HEK293T (cell line): ENCODE data around the gene SLC19A3.

Source experiments
- ARNT ChIP-seq: fragments of 450-650 bp; IDR thresholded peaks from 2 replicates; pipeline ENCODE4 v1.6.1; 2017; ENCODE audit warnings: mild to moderate bottlenecking
- BHLHE40 ChIP-seq: fragments of 450-650 bp; IDR thresholded peaks from 2 replicates; pipeline ENCODE4 v1.6.1; 2016; ENCODE audit warnings: mild to moderate bottlenecking, moderate library complexity, borderline replicate concordance
- ELF4 ChIP-seq: fragments of 450-650 bp; IDR thresholded peaks from 2 replicates; pipeline ENCODE4 v1.6.1; 2017; ENCODE audit warnings: antibody characterized with exemption
- FOXA1 ChIP-seq: fragments of 450-650 bp; IDR thresholded peaks from 2 replicates; pipeline ENCODE4 v1.6.1; 2016; ENCODE audit warnings: mild to moderate bottlenecking
- FOXK2 ChIP-seq: fragments of 450-650 bp; IDR thresholded peaks from 2 replicates; pipeline ENCODE4 v1.6.1; 2016; ENCODE audit warnings: mild to moderate bottlenecking
- FOXM1 ChIP-seq: fragments of 450-650 bp; IDR thresholded peaks from 2 replicates; pipeline ENCODE4 v1.6.1; 2017; ENCODE audit warnings: mild to moderate bottlenecking, borderline replicate concordance
- HDGF ChIP-seq: fragments of 450-650 bp; IDR thresholded peaks from 2 replicates; pipeline ENCODE4 v1.6.1; 2017; ENCODE audit warnings: antibody characterized with exemption, borderline replicate concordance
- L3MBTL2 ChIP-seq: fragments of 450-650 bp; conservative IDR thresholded peaks from 2 replicates; pipeline ENCODE4 v1.6.1; 2016; ENCODE audit warnings: mild to moderate bottlenecking
- LEF1 ChIP-seq: fragments of 450-650 bp; IDR thresholded peaks from 2 replicates; pipeline ENCODE4 v1.6.1; 2017; ENCODE audit warnings: mild to moderate bottlenecking, borderline replicate concordance
- NFRKB ChIP-seq: fragments of 450-650 bp; IDR thresholded peaks from 2 replicates; pipeline ENCODE4 v1.6.1; 2016; ENCODE audit warnings: mild to moderate bottlenecking, moderate library complexity
- SP1 ChIP-seq: fragments of 450-650 bp; IDR thresholded peaks from 2 replicates; pipeline ENCODE4 v1.6.1; 2017
- SUZ12 ChIP-seq: fragments of 450-650 bp; IDR thresholded peaks from 2 replicates; pipeline ENCODE4 v1.6.1; 2016; ENCODE audit warnings: mild to moderate bottlenecking
- TARDBP ChIP-seq: fragments of 450-650 bp; IDR thresholded peaks from 2 replicates; pipeline ENCODE4 v1.6.1; 2016
- ZNF384 ChIP-seq: fragments of 450-650 bp; IDR thresholded peaks from 2 replicates; pipeline ENCODE4 v1.6.1; 2016

- TF ChIP-seq FOXK2 (no peak), HDGF (no peak), FOXM1 (no peak), L3MBTL2 (no peak), SP1 (no peak), BHLHE40 (no peak), LEF1 (no peak), NFRKB (no peak), FOXA1 (no peak), ARNT (no peak), TARDBP (no peak), ZNF384 (no peak), ELF4 (no peak), SUZ12 (no peak)
Observed at GRCh38 chr2:227745594-227745993, 27.8 kb upstream of the SLC19A3 start, which contains the start of gene SCYGR8.
